Body of pancreas (tissue), 4 donors: ENCODE results near the gene MAML3.

Source experiments
- POLR2A ChIP-seq, 3 donors: fragments of 450-650 bp; IDR thresholded peaks; one replicate each; pipeline ENCODE4 v1.6.1; 2016; ENCODE audit warnings: antibody characterized with exemption in 3 of 3, mild to moderate bottlenecking in 2 of 3
- TF ChIP-seq, protein P1 (sequence below), 7 experiments: fragments of 450-650 bp in 4 of 7; fragments of 200-600 bp in 3 of 7; sonication (generic) in 3 of 7; IDR thresholded peaks; one replicate each; pipeline ENCODE4 v1.5.1; 2016 to 2019; ENCODE audit warnings: antibody characterized with exemption in 7 of 7

DNA sequence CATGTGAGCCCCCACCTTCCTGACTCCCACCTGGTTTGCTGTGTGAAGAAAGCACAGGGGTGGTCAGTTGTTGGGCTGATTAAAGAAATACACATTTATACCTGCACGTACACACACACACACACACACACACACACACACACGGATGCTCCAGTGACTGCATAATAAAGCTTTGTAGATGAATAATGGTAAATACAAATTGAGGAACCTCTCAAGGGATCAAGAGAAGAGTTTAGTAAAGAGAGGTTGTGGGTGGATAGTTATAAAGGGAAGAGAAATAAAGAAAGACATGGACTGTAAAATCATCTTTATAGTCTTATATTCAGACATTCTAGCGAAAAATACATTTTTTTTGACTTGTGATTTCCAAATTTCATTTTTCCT lies 344.2 kb downstream of the MAML3 start:
- TF ChIP-seq, protein P1, sequence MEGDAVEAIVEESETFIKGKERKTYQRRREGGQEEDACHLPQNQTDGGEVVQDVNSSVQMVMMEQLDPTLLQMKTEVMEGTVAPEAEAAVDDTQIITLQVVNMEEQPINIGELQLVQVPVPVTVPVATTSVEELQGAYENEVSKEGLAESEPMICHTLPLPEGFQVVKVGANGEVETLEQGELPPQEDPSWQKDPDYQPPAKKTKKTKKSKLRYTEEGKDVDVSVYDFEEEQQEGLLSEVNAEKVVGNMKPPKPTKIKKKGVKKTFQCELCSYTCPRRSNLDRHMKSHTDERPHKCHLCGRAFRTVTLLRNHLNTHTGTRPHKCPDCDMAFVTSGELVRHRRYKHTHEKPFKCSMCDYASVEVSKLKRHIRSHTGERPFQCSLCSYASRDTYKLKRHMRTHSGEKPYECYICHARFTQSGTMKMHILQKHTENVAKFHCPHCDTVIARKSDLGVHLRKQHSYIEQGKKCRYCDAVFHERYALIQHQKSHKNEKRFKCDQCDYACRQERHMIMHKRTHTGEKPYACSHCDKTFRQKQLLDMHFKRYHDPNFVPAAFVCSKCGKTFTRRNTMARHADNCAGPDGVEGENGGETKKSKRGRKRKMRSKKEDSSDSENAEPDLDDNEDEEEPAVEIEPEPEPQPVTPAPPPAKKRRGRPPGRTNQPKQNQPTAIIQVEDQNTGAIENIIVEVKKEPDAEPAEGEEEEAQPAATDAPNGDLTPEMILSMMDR (IDR thresholded peaks at IDR 0.05): no peak
- no peak for TF ChIP-seq POLR2A (IDR thresholded peaks at IDR 0.05)
